T follicular helper cell (primary cell): ENCODE results near the gene S1PR4.

Experiments used
- DNase-seq: peaks from one replicate; pipeline ENCODE4 v3.0.0-alpha.2; 2020; ENCODE audit warnings: low read depth
- total RNA-seq, 2 experiments: gene quantifications; one replicate each; lab custom pipeline; 2026; lab: John Stamatoyannopoulos, UW

The S1PR4 gene
- total RNA-seq: 15.9 to 260 reads per million in 2 experiments

- peak; percentile 37 for DNase-seq
Observed at GRCh38 chr19:3178377-3178972, at the start of gene S1PR4. TSS of gene S1PR4 (plus strand) at chr19:3178769. CDS start at chr19:3178793, 24 bp downstream.

- no peak for DNase-seq
Observed at GRCh38 chr19:3129112-3129511, 49.5 kb upstream of the S1PR4 start.

- DNase-seq: no peak
Observed at GRCh38 chr19:3131168-3131567, 47.4 kb upstream of the S1PR4 start.

- peak; percentile 69 for DNase-seq
Observed at GRCh38 chr19:3132971-3133792, 45.4 kb upstream of the S1PR4 start.

GRCh38 chr19:3133793-3134116, 44.8 kb upstream of the S1PR4 start:
- DNase-seq: no peak

- DNase-seq: no peak
Observed at GRCh38 chr19:3135961-3136683, 42.4 kb upstream of the S1PR4 start, which contains the start of gene GNA15. TSS of gene GNA15 (plus strand) at chr19:3136033. CDS start at chr19:3136451, 418 bp downstream.

GRCh38 chr19:3136684-3137055, 41.9 kb upstream of the S1PR4 start:
- no peak for DNase-seq

- DNase-seq: no peak
Observed at GRCh38 chr19:3137119-3137518, 41.5 kb upstream of the S1PR4 start.

- no peak for DNase-seq
Observed at GRCh38 chr19:3138268-3138667, 40.3 kb upstream of the S1PR4 start.

- no peak for DNase-seq
Observed at GRCh38 chr19:3140667-3141038, 37.9 kb upstream of the S1PR4 start.

- no peak for DNase-seq
Observed at GRCh38 chr19:3142292-3142670, 36.3 kb upstream of the S1PR4 start.

GRCh38 chr19:3142781-3143337, 35.7 kb upstream of the S1PR4 start:
- no peak for DNase-seq

- no peak for DNase-seq
Observed at GRCh38 chr19:3145909-3146676, 32.5 kb upstream of the S1PR4 start.

GRCh38 chr19:3146677-3147100, 31.9 kb upstream of the S1PR4 start:
- DNase-seq: peak; percentile 48

- no peak for DNase-seq
Observed at GRCh38 chr19:3148503-3148902, 30.1 kb upstream of the S1PR4 start.

GRCh38 chr19:3149089-3149488, 29.5 kb upstream of the S1PR4 start:
- DNase-seq: no peak

- no peak for DNase-seq
Observed at GRCh38 chr19:3149526-3150505, 28.8 kb upstream of the S1PR4 start.

- no peak for DNase-seq
Observed at GRCh38 chr19:3150739-3151329, 27.7 kb upstream of the S1PR4 start.

- no peak for DNase-seq
Observed at GRCh38 chr19:3151563-3152418, 26.8 kb upstream of the S1PR4 start.
